GM19468 (cell line): ENCODE data around the gene AUNIP.
A peak's percentile ranks its signal among the peaks of the same experiment; 100 is the strongest.

Experiments
- ATAC-seq: cut with Tn5 transposase; IDR thresholded peaks from one replicate; pipeline ENCODE4 v1.9.1; 2021; ENCODE audit warnings: mild to moderate bottlenecking, moderate library complexity, moderate number of reproducible peaks; ENCODE audit not compliant: unreplicated experiment; ENCODE audit errors: extremely low read depth

AUNIP gene

GRCh38 chr1:25832336-25833037 lies 26.8 kb downstream of the AUNIP start:
- no peak for ATAC-seq

- ATAC-seq = no peak
Observed at GRCh38 chr1:25831569-25832196, 27.6 kb downstream of the AUNIP start.

GRCh38 chr1:25829046-25829445 lies 30.2 kb downstream of the AUNIP start:
- no peak for ATAC-seq

GRCh38 chr1:25828491-25828890 lies 30.8 kb downstream of the AUNIP start:
- no peak for ATAC-seq

GRCh38 chr1:25826571-25826970 lies 32.7 kb downstream of the AUNIP start:
- ATAC-seq = no peak

GRCh38 chr1:25825605-25826004 lies 33.7 kb downstream of the AUNIP start:
- no peak for ATAC-seq

- ATAC-seq = no peak
Observed at GRCh38 chr1:25821630-25822091, 37.6 kb downstream of the AUNIP start.

GRCh38 chr1:25821112-25821476 lies 38.2 kb downstream of the AUNIP start:
- ATAC-seq = no peak

- peak; percentile 38 for ATAC-seq
Observed at GRCh38 chr1:25820247-25821111, 38.8 kb downstream of the AUNIP start.

GRCh38 chr1:25819491-25820246 lies 39.6 kb downstream of the AUNIP start, which contains the start of gene MTFR1L:
MTFR1L (plus strand) TSS chr1:25819954; CDS start chr1:25823105, 3,151 bp downstream.
- ATAC-seq = peak; percentile 28

- no peak for ATAC-seq
Observed at GRCh38 chr1:25818569-25818968, 40.7 kb downstream of the AUNIP start.

GRCh38 chr1:25817840-25818501 lies 41.3 kb downstream of the AUNIP start:
- no peak for ATAC-seq

GRCh38 chr1:25816112-25816718 lies 43.0 kb downstream of the AUNIP start:
- ATAC-seq = no peak

- no peak for ATAC-seq
Observed at GRCh38 chr1:25815208-25816111, 43.8 kb downstream of the AUNIP start.

- ATAC-seq = no peak
Observed at GRCh38 chr1:25814549-25815087, 44.6 kb downstream of the AUNIP start.

GRCh38 chr1:25813734-25814471 lies 45.4 kb downstream of the AUNIP start:
- no peak for ATAC-seq

- no peak for ATAC-seq
Observed at GRCh38 chr1:25813071-25813733, 46.1 kb downstream of the AUNIP start.
